Forelimb muscle (tissue), 1 donor: Measurements from ENCODE around the gene ANXA8. TPM values are rescaled to one million over a fixed set of nuclear protein-coding genes. Genes with fewer than 3 reads are reported as not detected.
"Not testable (repeated sequence)": the region's sequence is repeated elsewhere in the genome, so short reads cannot be mapped to it uniquely, and the experiment has no call there.

Source experiments
- DNase-seq: peaks from one replicate; pipeline ENCODE4 v3.0.0-alpha.2; 2013; ENCODE audit warnings: low read depth
- polyA plus RNA-seq: library from polyadenylated mRNA; unstranded; fragments of 120-200 nt; gene quantifications from one replicate; pipeline ENCODE4 v1.2.1, GENCODE V29; 2013; ENCODE audit not compliant: insufficient read length

ANXA8 gene, protein sequence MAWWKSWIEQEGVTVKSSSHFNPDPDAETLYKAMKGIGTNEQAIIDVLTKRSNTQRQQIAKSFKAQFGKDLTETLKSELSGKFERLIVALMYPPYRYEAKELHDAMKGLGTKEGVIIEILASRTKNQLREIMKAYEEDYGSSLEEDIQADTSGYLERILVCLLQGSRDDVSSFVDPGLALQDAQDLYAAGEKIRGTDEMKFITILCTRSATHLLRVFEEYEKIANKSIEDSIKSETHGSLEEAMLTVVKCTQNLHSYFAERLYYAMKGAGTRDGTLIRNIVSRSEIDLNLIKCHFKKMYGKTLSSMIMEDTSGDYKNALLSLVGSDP
- not detected for polyA plus RNA-seq

- DNase-seq: not testable (repeated sequence)
Observed at GRCh38 chr10:47483923-47484322, at the start of gene ANXA8. ANXA8 (minus strand) TSS chr10:47484115; CDS start chr10:47483933, 182 bp downstream.

GRCh38 chr10:47523475-47523874 lies 39.6 kb upstream of the ANXA8 start, which contains the start of gene AGAP9:
AGAP9 (minus strand) TSS chr10:47523638; CDS start chr10:47523526, 112 bp downstream.
- not testable (repeated sequence) for DNase-seq

DNA sequence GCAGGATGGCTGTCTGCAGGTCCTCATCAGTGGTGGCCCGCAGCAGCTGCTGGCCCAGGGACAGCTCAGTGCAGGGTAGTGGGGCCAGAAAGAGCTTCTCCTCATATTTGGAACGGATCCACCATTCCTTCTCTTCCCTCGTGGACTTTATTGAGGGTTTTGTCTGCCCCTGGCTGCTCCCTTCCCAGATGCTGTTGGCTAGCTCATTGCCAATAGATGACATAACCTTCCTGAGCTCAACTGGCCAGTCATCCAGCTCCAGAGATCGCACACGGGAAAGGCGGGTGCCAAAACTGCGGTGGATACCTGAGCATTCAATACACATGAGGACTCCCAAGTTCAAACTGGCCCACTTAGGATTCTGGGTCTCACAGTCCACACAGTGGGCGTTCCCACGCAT lies 18.4 kb upstream of the ANXA8 start:
- DNase-seq: peak; percentile 43

GRCh38 chr10:47494226-47494625 lies 10.3 kb upstream of the ANXA8 start:
- DNase-seq: not testable (repeated sequence)

DNA sequence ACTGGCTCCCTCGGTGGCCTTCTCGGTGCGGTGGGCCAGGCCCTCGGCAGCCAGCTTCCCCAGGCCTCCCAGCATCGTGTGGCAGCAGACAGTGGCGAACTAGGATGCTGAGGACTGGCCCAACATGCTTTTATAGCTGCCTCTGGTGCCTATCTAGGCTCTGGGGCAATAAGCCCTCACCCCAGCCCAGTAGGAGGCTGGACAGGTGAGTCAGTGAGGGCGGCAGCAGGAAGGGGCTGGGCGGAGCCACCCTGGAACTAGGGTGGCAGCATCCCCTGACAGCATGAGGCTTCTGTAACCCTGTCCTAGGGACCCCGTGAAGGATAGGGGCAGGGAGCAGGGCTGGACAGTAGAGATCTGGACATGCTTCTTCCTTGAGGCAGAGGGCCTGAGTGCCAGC lies 7.7 kb upstream of the ANXA8 start, which contains the start of gene FAM25G:
FAM25G (minus strand) TSS at position 101 of the 400 bp plus-strand sequence; CDS start at position 75, 26 bp downstream.
- not testable (repeated sequence) for DNase-seq

DNA sequence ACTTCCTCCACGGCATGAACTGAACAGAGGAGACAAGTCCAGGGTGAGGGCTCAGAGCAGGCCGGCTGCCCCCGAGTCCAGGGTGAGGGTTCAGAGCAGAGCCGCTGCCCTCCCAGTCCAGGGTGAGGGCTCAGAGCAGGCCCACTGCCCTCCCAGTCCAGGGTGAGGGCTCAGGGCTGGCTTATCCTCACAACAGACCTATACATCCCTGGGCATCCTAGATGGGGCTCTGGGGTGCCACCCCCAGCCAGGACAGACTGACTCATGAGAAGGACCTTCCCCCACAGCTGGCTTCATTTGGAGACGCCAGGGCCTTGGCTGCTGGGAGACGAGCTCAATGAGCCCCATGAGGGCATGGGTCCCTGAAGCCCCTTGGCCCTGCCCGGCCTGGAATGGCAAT lies 5.7 kb upstream of the ANXA8 start:
- not testable (repeated sequence) for DNase-seq

GRCh38 chr10:47485943-47486342 lies 2.0 kb upstream of the ANXA8 start:
- DNase-seq: not testable (repeated sequence)

- not testable (repeated sequence) for DNase-seq
Observed at GRCh38 chr10:47484786-47485185, 871 bp upstream of the ANXA8 start.

GRCh38 chr10:47482367-47482766 lies 1.5 kb downstream of the ANXA8 start:
- not testable (repeated sequence) for DNase-seq

DNA sequence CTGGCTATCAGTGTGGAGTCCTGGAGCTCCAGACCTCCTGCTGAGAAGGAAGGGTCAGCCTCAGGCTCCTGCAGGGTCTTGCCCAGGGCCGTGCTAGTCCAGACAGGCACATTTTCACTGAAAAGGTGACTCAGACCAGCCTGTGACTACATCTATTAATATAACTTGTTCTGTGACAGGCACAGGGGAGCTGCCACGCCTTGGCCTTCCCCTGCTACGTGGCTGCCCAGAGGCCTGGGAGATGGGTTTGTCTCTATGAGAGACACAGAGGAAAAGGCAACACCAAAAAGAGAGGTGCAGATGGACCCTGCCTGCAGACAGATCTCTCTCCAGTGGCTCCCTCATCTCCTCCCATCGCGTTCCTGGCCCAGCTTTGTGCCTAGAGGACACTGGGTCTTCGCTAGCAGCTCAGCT lies 2.1 kb downstream of the ANXA8 start:
- not testable (repeated sequence) for DNase-seq

- not testable (repeated sequence) for DNase-seq
Observed at GRCh38 chr10:47481182-47481766, 2.6 kb downstream of the ANXA8 start.

- not testable (repeated sequence) for DNase-seq
Observed at GRCh38 chr10:47480133-47480532, 3.8 kb downstream of the ANXA8 start.

- DNase-seq: not testable (repeated sequence)
Observed at GRCh38 chr10:47478114-47478513, 5.8 kb downstream of the ANXA8 start.

- DNase-seq: not testable (repeated sequence)
Observed at GRCh38 chr10:47477078-47477477, 6.8 kb downstream of the ANXA8 start.

DNA sequence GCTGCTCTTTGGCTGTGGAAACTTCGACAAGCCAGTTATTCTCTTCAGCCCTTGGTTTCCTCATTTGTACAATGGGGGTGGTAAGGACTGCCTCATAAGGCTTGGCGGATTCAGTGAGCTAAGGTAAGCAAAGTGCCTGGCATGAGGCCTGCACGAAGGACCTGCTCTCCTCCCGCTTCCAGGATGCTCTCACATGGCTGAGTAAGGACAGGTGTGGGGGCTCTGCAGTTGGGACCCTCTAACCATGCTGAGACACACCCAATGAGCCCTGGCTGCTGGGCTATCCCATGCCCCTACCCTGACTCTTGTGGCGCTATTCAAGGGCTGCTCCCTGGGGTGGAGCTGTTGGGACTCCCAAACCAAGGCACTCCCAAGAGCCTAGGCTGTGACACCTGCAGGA lies 8.8 kb downstream of the ANXA8 start:
- not testable (repeated sequence) for DNase-seq

DNA sequence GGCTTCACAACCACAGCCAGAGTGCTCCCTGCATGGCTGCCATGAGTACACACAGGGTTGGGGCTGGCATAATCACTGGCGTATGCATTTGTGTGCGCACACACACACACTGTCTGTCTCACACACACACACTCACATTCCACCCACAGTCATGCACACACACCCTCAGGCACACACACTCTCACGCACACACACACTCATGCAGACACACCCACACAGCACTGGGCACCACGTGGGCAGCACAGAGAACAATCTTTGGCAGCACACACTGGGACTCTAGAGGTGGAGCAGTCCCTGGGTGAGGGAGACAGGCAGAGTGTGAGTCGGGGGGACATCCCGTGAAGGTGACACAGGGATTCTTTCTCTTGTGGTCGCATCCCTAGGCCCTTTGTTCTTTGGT lies 10.4 kb downstream of the ANXA8 start:
- DNase-seq: not testable (repeated sequence)

DNA sequence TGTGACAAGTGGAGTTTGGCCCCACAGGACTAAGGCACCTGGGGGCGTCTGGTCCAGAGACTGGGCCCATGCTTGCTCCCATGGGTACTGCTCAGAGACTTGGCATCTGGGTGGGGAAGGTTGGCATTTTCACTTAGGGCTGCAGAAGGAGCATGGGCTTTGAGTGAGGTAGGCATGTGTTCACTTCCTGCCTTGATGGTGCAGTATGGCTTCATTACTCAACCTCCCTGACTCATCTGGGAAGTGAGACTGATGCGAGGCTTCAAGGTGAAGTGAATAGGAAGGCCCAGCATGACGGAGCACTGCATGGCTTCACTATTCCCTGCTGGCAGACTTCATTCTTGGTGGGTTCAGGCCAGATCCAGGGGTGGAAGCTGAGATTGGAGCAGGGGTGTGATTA lies 11.3 kb downstream of the ANXA8 start:
- DNase-seq: not testable (repeated sequence)

DNA sequence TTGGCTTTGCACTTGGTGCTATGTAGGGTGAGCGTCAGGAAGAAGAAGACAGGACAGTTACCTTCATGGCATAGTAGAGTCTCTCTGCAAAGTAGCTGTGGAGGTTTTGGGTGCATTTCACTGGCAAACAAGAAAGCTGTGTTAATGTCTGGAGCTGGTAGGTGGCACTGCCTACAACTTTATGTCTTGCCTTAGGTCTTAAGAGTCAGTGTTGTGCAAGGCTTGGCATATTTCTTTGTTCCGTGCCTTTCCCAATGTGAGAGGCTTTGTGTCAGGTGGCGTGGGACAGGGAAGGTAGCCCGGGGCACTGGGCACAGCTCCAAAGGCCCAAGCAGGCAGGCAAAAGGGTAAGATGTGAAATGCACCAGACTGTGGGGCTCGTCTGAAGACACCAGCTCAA lies 11.8 kb downstream of the ANXA8 start:
- DNase-seq: not testable (repeated sequence)

DNA sequence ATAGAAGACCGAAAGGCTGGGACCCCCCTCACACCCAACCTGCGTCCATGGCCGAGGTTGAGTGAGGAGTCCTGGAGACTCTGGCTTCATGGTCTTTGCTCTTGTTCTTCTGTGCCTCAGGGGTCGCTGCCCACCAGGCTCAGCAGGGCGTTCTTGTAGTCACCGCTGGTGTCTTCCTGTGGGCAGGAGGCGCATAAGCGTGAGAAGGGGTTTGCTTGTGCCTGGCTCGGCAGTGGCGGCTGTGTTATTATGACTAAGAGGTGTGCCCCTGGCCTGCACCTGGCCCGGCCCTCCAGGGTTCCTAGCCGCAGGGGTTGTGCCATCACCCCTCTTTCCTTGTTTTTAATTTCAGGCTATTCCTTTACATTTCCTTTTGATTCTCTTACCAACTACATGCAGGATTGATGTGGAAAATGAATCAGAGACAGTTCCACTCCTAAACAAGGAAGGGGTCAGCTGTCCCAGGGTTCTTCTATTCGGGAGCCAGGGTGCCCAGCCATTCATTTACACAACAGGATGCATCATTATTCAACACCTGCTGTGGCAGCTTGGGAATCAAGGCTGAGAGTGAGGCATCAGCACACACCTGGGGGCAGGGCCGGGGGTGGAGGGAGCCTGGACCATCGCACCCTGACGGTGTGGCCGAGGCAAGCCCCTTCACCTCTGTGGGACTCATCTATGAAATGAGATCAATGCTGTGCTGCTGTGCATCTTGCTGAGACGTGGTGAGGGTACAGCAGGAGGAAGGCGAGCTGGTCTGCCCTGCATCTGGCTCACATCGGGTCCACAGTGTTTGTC lies 15.0 kb downstream of the ANXA8 start:
- DNase-seq: not testable (repeated sequence)

- not testable (repeated sequence) for DNase-seq
Observed at GRCh38 chr10:47467957-47468356, 16.0 kb downstream of the ANXA8 start.

DNA sequence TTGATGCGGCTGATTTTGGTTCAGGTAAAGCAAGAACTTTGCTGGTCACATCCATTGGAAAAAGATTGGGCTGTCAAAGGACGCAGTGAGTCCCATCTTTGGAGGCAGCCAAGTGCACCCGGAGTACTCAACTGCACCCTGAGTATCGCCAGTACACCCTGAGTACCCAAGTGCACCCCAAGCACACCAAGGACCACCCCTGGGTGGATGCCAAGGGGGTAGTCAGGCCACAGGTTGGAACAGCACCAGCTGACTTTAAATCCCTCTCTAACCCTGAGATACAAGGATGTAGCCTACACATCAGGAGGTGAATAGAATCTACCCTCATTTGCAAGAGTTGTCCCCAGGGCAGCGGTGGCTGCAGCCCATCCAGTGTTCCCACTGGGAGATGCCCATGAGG lies 16.5 kb downstream of the ANXA8 start:
- not testable (repeated sequence) for DNase-seq
